ENCODE measurements around the gene SMOC1.

Gene SMOC1

DNA sequence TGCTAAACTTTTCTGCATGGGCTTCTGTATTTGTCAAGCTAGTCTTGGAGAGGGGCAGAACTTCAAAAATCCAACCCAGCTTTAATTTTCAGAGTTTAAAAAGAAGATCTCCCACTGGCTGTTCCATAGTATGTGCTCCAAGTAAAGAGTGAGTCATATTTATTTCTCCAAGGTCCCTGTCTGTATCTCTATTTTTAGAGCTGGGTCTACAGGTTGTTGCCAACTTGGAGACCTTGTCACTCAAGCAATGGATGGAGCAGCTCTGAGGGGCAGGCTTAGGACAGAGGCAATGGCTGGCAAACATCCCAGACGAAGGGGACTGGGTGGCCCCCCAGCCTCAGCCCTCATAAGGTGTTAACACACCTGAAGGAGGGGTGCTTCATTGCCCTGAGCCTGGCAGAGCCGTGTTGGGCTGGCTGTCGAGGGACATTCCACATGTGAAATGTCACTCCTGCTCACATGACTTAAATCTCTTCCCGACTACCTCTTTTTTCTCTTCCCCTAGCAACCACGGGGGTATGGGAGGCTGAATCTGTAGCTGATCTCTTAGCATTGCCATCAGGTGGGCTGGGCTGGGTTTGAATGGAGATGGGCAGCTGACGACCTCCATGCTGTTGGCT, 103.1 kb downstream of the SMOC1 start:
- H3K4me3 ChIP-seq (ENCODE audit: low read depth, low read length), result no peak overlapping the region
- TF ChIP-seq, protein P1, sequence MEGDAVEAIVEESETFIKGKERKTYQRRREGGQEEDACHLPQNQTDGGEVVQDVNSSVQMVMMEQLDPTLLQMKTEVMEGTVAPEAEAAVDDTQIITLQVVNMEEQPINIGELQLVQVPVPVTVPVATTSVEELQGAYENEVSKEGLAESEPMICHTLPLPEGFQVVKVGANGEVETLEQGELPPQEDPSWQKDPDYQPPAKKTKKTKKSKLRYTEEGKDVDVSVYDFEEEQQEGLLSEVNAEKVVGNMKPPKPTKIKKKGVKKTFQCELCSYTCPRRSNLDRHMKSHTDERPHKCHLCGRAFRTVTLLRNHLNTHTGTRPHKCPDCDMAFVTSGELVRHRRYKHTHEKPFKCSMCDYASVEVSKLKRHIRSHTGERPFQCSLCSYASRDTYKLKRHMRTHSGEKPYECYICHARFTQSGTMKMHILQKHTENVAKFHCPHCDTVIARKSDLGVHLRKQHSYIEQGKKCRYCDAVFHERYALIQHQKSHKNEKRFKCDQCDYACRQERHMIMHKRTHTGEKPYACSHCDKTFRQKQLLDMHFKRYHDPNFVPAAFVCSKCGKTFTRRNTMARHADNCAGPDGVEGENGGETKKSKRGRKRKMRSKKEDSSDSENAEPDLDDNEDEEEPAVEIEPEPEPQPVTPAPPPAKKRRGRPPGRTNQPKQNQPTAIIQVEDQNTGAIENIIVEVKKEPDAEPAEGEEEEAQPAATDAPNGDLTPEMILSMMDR (IDR thresholded peaks at IDR 0.05; ENCODE audit: low read depth, low read length), result no peak

DNA sequence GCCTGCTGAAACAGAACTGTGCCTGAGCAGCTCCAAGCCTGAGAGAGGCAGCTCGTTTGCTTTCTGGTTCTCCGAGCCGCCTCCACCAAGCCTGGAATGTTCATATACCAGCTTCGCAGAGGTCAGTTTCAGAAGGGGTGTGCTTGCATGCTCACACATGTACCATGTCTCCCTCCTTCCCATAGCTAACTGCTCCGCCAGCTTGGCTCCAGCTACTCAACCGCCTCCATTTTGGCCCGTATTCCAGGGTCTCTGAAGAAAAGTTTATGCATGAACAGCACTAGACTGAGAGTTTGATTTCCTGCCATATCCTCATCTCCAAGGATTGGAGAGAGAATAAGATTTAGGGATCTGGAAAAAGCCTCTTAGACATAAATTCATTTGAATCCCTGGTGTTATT, 103.7 kb downstream of the SMOC1 start:
- TF ChIP-seq, protein P1 (IDR thresholded peaks at IDR 0.05; ENCODE audit: low read depth, low read length), result no peak

DNA sequence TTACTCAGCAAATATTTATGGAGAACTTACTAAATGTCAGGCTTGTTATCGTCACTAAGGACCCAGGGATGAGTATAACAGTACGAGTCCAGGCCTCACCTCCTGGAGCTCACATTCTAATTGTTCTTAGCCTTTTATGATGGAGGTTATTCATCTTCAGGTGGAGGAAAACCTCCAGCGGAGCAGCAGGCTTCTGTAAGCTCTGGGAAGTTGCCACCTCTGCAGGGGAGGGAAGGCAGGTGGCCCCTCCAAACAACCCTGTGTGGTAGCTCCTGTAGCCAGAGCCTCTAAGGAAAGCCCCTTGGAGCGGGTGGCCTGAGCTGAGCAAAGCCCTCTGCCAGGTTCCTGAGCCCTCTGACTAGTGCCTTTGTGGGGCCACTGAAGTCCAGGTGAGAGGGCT, 104.1 kb downstream of the SMOC1 start:
- TF ChIP-seq, protein P1 (IDR thresholded peaks at IDR 0.05; ENCODE audit: low read depth, low read length), result no peak
- no peak overlapping the region for H3K4me3 ChIP-seq (ENCODE audit: low read depth, low read length)

More for the DNA sequence above, 103.7 kb downstream of the SMOC1 start:
- no peak overlapping the region for H3K4me3 ChIP-seq (ENCODE audit: low read depth, low read length)

DNA sequence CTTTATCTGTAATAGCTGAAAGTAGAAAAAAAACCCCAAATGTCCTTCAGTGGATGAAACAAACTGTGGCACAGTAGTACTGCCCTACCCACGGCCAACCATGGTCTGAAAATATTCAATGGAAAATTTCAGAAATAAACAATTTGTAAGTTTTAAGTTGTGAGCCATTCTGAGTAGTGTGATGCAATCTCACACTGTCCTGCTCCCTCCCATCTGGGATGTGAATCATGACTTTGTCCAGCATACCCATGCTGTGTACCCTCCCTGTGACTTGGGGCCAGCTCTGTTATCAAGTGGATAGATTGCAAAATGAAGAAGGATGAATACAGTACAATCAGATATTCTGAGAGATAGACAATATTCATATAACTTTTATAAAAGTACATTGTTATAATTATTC, 106.2 kb downstream of the SMOC1 start:
- TF ChIP-seq, protein P1 (IDR thresholded peaks at IDR 0.05; ENCODE audit: low read depth, low read length), result no peak
- no peak overlapping the region for H3K4me3 ChIP-seq (ENCODE audit: low read depth, low read length)

DNA sequence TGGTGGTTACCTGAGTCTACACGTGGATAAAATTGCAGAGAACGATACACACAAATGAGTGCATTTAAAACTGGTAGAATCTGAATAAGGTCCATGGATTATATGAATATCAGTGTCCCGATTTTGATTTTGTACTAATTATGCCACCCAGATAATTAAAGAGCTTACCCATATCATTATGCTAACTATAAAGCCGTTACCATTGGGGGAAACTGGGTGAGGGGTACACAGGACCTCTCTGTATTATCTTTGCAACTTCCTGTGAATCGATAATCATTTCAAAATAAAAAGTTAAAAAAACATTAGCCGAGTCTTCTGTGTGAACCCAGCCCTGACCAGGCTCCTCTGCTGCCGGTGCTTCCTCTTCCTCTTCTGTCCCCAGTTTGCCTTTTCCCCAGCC, 107.1 kb downstream of the SMOC1 start:
- no peak overlapping the region for H3K4me3 ChIP-seq (ENCODE audit: low read depth, low read length)
- TF ChIP-seq, protein P1 (IDR thresholded peaks at IDR 0.05; ENCODE audit: low read depth, low read length), result no peak

DNA sequence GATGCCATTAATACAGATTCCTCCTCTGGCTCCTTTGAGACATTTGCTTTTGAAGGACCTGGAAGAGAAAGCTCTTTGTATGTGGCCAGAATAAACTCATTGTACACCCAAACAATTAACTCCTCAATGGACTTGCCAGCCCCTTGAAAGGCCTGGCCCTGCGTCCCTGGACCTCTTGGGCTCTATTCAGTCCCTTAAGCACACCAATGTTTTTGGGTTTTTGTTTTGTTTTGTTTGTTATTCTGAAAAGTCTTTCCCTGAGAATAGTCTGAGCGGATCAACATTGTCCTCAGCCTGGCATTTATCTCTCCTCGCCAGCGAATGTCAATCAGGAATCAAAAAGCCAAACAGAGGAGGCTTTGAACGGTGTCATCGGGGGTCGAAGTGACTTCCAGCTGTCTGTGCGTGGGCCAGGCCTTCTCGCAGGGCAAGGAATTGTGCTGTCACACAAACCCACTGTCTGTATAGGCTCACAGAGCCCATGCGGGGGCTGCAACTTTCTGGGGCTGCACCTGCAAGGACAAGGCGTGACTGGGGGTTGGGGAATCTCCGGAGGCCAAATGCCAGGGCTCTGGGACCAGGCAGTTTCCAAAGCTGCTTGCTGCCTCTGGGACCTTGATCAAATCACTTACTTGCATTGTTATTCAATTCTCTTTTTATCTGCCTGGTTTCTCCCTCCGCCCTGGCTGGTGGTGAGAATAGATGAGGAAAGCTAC, 108.3 kb downstream of the SMOC1 start:
- no peak overlapping the region for H3K4me3 ChIP-seq (ENCODE audit: low read depth, low read length)
- TF ChIP-seq, protein P1 (IDR thresholded peaks at IDR 0.05; ENCODE audit: low read depth, low read length), result no peak

DNA sequence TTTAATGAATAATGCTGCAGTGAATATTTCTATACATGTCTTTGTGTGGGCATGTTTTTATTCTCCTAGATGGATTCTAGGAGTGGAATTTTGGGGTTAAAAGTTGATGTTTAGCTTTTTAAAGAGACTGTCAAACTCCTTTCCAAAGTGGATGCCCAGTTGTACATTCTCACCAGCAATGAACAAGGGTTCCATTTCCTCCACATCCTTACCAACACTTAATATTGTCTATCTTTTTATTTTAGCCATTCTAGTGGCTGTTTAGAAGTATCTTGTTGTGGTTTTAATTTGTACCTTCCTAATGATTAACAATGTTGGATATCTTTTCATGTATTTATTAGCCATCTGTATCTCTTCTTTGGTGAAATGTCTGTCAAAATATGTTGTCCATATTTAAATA, 109.8 kb downstream of the SMOC1 start:
- TF ChIP-seq, protein P1 (IDR thresholded peaks at IDR 0.05; ENCODE audit: low read depth, low read length), result no peak
- no peak overlapping the region for H3K4me3 ChIP-seq (ENCODE audit: low read depth, low read length)
